GM11168 (cell line): ENCODE results near the gene DGCR2.
"Not testable (repeated sequence)": the region's sequence is repeated elsewhere in the genome, so short reads cannot be mapped to it uniquely, and the experiment has no call there.

ENCODE experiments used
- in situ Hi-C: fragments of 300-500 bp; cut with MboI; formaldehyde crosslinking; loops from one replicate; pipeline ENCODE4 v1.12.0; 2022; ENCODE audit warnings: low sequenced_read_pairs; ENCODE audit not compliant: unreplicated experiment

The DGCR2 gene

DNA sequence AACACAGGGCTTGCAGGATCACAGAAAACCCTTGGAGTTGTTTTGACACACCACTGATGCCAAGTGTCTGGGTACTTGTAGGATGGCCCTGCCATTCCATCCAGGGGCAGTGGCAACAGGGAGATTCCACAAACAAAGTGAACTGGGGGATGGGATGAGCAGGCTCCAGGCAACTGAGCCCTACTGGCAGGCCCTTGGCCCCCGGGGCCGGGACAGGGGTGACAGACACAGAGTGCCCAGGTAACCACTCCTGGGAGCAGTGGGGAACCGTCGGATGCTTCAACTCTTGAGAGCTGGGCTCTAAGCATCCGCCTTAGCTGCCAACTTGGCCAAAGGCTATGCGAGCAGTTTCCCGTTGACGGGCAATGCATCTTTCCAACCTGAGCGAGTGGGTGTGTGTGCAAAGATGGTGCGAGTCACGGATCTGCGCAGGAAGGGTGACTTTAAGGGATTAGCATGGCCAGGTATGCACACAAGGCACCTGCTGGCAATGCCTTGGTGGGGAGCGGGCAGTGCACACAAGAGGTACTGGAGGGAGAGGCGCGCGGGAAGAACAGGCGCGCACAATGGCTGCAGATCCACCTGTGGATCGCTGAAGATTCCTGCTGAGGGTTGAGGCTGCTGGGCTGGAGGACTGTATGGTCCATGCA is 103.1 kb downstream of the DGCR2 start:
- in situ Hi-C loops: no loop called here

- in situ Hi-C loops: no loop called here
Measured at GRCh38 chr22:19018256-19018655, 104.0 kb downstream of the DGCR2 start.

DNA sequence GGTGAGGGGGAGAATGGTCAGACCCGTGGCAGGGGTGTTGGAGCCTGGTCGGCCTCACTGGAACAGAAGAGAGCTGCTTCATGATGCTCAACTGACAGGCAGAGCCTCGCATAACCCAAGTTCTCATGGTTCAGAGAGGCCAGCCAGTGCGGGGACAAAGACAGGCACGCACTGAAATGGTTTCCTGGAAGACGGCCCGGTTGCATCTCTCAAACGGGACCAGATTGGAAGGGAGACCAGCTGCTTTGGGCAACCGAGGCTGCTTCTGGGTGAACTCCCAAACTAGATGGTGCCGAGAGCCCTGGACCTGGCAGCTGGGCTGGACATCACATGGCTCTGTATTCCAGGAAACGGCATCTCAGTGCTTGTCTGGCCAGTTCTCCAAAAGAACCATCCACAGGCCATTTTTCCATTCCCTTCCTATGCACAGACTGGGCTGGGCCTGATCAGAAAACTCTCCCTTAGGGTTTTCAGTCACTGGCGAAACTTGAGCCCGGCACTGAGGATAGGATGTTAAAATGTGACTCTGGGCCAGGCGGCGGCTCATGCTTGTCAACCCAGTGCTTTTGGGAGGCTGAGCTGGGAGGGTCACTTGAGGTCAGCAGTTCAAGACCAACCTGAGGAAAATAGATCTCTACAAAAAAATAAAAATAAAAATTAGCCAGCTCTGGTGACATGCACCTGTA is 106.0 kb downstream of the DGCR2 start:
- in situ Hi-C loops: no loop called here

DNA sequence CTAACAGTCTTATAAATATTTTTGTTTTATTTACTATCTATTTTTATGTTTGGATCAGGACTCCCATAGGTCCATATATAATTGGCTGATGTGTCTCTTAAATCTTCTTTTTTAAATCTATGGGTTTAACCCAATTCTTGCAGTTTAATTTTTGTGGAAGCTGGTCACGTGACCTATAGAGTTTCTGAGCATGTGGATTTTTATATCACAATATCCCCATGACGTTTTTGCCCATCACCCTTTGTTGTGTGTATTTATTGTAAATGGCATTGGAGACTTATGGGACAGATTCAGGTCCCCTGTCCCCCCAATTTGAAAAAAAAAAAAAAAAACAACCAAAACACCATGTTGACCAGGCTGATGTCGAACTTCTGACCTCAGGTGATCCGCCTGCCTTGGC is 107.3 kb downstream of the DGCR2 start:
- in situ Hi-C loops: no loop called here

- in situ Hi-C loops: not testable (repeated sequence)
Measured at GRCh38 chr22:19013881-19014598, 108.2 kb downstream of the DGCR2 start.

- in situ Hi-C loops: not testable (repeated sequence)
Measured at GRCh38 chr22:19013411-19013810, 108.8 kb downstream of the DGCR2 start.

- in situ Hi-C loops: no loop called here
Measured at GRCh38 chr22:19012308-19012986, 109.8 kb downstream of the DGCR2 start.

DNA sequence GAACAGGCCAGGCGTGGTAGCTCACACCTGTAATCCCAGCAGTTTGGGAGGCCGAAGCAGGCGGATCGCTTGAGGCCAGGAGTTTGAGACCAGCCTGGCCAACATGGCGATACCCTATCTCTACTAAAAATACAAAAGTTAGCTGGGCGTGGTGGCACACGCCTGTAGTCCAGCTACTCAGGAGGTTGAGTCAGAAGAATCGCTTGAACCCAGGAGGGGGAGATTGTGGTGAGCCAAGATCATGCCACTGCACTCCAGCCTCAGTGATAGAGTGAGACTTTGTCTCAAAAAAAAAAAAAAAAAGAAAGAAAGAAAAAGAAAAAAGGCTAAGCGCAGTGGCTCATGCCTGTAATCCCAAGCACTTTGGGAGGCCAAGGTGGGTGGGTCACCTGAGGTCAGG is 110.6 kb downstream of the DGCR2 start:
- in situ Hi-C loops: not testable (repeated sequence)

GRCh38 chr22:19011075-19011474 is 111.1 kb downstream of the DGCR2 start:
- in situ Hi-C loops: no loop called here

DNA sequence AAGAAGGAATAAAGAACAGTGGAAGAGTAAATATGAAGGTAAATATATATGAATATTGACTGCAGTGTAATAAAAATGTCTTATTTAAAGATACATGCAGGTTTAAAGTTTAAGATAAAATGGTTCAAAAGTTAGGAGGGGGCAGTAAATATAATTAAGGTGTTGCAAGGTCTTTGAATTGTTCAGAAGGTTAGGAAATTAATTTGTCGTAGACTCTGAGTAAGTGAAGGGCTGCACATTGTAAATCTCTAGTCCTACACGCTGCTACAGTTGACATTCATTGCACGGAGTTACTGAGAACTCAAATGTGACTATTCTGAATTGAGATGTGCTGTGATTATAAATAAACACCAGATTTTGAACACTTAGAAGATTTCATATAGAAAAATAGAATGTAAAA is 116.3 kb downstream of the DGCR2 start:
- in situ Hi-C loops: no loop called here

- in situ Hi-C loops: no loop called here
Measured at GRCh38 chr22:19004471-19004870, 117.7 kb downstream of the DGCR2 start.

DNA sequence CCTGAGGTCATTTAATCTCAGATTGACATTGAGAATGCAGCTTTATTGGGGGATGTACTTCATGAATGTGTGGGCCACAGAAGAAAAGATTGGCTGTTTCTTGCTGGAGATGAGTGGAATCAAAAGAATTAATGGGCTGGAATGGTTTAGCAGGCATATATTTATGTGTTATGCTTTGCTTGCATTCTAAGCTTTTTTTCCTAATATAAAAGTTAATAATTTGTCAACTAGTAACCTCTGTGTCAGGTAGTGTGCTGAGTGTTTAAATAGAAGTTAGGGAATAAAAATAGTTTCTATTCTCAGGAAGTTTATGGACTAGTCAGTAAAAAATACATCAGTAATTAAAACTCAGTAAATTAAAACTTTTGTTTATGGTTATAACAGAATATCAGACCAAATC is 118.7 kb downstream of the DGCR2 start:
- in situ Hi-C loops: no loop called here

DNA sequence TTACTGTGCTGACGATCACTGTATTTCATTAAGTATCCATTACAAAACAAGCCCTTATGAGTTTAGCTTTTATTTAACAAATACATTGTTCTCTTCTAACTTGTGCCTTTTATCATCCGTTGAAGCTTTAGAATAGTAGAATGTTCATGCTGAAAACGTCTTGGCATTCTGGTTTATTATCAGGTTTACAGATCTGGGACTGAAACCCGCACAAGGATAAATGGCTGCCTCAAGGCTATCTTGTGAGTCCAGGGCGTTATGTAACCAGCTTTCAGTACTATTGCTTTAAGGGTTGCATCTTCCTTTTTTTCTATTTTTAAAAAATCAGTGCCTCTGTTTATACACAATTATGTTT is 119.6 kb downstream of the DGCR2 start:
- in situ Hi-C loops: no loop called here

DNA sequence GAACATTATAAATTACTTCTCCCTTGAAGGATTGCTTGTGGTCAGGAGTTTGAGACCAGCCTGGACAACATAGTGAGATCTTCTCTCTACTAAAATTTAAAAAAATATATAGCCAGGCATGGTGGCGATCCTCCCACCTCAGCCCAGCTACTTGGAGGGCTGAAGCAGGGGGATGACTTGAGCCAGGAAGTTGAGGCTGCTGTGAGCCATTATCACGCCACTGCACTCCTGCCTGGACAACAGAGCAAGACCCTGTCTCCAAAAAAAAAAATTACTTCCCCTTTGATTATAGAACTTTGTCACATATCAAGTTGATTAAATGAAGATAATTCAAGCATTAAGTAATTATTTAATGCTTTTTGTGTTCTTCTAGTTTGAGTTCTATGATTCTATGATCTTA is 121.0 kb downstream of the DGCR2 start:
- in situ Hi-C loops: no loop called here

DNA sequence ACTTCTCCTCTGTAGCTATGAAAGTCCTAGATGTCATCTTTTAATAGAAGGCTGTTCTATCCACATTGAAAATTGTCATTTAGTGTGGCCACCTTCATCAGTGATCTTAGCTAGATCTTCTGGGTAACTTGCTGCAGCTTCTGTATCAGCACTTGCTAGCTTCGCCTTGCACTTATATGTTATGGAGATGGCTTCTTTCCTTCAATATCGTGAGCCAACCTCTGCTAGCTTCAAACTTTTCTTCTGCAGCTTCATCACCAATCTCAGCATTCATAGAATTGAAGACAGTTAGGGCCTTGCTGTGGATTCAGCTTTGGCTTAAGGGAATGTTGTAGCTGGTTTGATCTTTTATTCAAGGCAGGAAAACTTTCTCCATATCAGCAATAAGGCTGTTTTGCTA is 122.1 kb downstream of the DGCR2 start:
- in situ Hi-C loops: not testable (repeated sequence)

DNA sequence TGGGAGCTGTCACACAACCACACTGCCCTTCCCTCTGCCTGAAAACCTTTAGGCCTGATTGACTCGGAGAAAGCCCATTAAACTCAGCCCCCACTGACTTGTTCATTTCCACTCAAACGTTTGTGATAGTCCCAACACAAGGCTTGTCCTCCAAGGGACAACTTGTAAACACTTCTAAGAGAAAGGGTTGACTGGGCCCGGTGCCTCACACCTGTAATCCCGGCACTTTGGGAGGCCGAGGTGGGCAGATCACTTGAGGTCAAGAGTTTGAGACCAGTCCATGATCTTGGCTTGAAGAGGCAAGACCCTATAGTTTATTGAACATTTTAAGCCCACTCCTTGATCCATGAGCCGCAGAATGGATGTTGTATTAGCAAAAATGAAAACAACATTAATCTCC is 122.8 kb downstream of the DGCR2 start:
- in situ Hi-C loops: no loop called here

DNA sequence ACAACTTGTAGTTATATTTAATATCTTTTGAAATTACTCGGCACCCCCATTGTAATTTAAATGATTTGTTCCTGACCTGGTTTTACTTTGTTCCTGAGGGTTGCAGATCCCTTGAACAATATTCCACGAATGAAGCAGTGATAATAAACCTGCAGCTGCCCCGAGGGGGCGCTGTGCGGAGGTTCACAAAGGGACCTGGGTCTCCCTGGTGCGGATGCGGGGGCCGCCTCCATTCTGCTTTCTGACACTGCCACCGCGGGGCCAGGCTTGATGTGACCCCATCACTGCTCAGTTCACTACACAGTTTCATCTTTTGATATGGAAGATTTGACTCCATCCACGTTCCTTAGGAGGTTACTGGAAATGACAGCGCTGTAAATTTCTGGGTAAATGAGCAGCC is 123.2 kb downstream of the DGCR2 start:
- in situ Hi-C loops: no loop called here

GRCh38 chr22:18997925-18998315 is 124.3 kb downstream of the DGCR2 start:
- in situ Hi-C loops: no loop called here

GRCh38 chr22:18997306-18997924 is 124.8 kb downstream of the DGCR2 start:
- in situ Hi-C loops: no loop called here

DNA sequence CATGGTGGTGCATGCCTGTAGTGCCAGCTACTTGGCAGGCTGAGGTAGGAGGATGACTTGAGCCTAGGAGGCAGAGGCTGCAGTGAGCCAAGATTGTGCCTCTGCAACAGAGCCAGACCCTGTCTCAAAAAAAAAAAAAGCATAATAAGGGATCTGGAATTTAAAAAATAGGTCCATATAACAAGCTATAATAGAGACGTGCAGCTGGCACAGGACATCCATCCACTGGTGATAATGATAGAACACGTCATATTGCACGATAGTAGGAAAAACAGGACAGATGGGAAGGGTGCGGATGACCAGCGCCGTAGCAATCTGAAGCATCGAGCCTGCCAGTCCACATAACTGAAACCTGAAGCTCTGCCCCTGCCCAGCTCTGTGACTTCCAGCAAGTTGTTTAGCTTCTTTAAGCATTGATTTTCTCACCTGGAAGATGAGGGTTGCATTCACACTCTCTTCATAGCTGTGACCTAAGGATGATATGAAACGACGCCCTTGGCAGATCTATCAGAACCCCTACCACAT is 125.8 kb downstream of the DGCR2 start:
- in situ Hi-C loops: no loop called here
